ENCODE data around the gene HLA-DOB. TPM values are rescaled to one million over a fixed set of nuclear protein-coding genes. Genes with fewer than 3 reads are reported as not detected.
A peak's percentile ranks its signal among the peaks of the same experiment; 100 is the strongest.
"Not testable (repeated sequence)": the region's sequence is repeated elsewhere in the genome, so short reads cannot be mapped to it uniquely, and the experiment has no call there.

HLA-DOB gene
- total and polyA plus RNA-seq, 10 donors = 30.7 to 179 (median 48.2) TPM

DNA sequence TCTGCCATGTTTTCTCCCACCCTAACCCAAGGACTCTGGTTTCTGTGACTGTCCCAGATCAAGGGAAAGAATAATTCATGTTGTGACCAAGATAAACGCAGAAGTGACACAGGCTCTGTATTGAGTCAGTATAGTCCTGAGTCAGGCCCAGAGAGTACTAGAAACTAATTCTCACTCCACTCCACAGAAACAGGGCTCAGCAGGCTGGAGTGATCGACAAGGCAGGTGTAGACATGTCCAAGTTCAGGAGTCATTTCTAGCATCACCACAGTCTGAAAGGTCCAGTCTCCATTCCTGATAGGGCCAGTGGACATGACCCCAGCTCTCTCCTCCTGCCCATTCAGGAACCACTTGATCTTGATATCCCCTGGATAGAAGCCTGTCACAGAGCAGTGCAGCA is 2.7 kb downstream of the HLA-DOB start:
- intact Hi-C loops (cut with DNase I; ENCODE audit: low total_unique reads) = no loop called here
- Histone ChIP-seq H3K4me3 (peak overlapping the region in 1 of 8 donors; percentile 71), H3K27ac (peak overlapping the region in 7 of 8 donors; percentile 17 to 94 (median 85)), H3K9me3 (no peaks in the 10 kb centered on the region), H3K4me1 (peaks cover 0 to 59% (median 14%) of the 10 kb centered on the region in 6 donors), H3K36me3 (peaks cover 0 to 26% (median 4%) of the 10 kb centered on the region in 6 donors), H3K27me3 (replicated peaks in 1 of 7) (no peaks in the 10 kb centered on the region)
- TF ChIP-seq, protein P1, sequence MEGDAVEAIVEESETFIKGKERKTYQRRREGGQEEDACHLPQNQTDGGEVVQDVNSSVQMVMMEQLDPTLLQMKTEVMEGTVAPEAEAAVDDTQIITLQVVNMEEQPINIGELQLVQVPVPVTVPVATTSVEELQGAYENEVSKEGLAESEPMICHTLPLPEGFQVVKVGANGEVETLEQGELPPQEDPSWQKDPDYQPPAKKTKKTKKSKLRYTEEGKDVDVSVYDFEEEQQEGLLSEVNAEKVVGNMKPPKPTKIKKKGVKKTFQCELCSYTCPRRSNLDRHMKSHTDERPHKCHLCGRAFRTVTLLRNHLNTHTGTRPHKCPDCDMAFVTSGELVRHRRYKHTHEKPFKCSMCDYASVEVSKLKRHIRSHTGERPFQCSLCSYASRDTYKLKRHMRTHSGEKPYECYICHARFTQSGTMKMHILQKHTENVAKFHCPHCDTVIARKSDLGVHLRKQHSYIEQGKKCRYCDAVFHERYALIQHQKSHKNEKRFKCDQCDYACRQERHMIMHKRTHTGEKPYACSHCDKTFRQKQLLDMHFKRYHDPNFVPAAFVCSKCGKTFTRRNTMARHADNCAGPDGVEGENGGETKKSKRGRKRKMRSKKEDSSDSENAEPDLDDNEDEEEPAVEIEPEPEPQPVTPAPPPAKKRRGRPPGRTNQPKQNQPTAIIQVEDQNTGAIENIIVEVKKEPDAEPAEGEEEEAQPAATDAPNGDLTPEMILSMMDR (IDR thresholded peaks at IDR 0.05 in 8 of 11, conservative IDR thresholded peaks at IDR 0.05 in 3 of 11) = no peak
- TF ChIP-seq POLR2AphosphoS5 (IDR thresholded peaks at IDR 0.05) (no peak), POLR2A (IDR thresholded peaks at IDR 0.05) (no peak)
- no peak for DNase-seq
- WGBS, 5 donors = 70 to 91% (median 85%) methylated on average over 2 of the region's 2 CpGs

GRCh38 chr6:32809171-32809570 is 7.6 kb downstream of the HLA-DOB start:
- H3K27me3 ChIP-seq (replicated peaks in 1 of 7) = peaks cover 0 to 4% (median 0%) of the 10 kb centered on the region in 7 donors
- DNase-seq = no peak
- WGBS, 5 donors = 0 to 63% (median 31%) methylated on average over 1 of the region's 1 CpG
- H3K4me3 ChIP-seq = no peak overlapping the region
- H3K36me3 ChIP-seq = peaks cover 0 to 37% (median 3%) of the 10 kb centered on the region in 6 donors
- TF ChIP-seq POLR2AphosphoS5 (IDR thresholded peaks at IDR 0.05) = no peak
- TF ChIP-seq, protein P1 (IDR thresholded peaks at IDR 0.05 in 8 of 11, conservative IDR thresholded peaks at IDR 0.05 in 3 of 11) = no peak
- TF ChIP-seq POLR2A (IDR thresholded peaks at IDR 0.05) = no peak
- H3K9me3 ChIP-seq = no peaks in the 10 kb centered on the region
- intact Hi-C loops (cut with DNase I; ENCODE audit: low total_unique reads) = no loop called here
- no peak overlapping the region for H3K27ac ChIP-seq
- H3K4me1 ChIP-seq = peaks cover 0 to 20% (median 4%) of the 10 kb centered on the region in 6 donors

GRCh38 chr6:32807020-32807580 is 9.7 kb downstream of the HLA-DOB start:
- DNase-seq = no peak
- Histone ChIP-seq H3K36me3 (peaks cover 0 to 16% (median 0%) of the 10 kb centered on the region in 6 donors), H3K4me1 (no peaks in the 10 kb centered on the region), H3K4me3 (no peak overlapping the region), H3K27ac (peak overlapping the region in 1 of 8 donors; percentile 46), H3K9me3 (no peaks in the 10 kb centered on the region), H3K27me3 (replicated peaks in 1 of 7) (peaks cover 0 to 4% (median 0%) of the 10 kb centered on the region in 7 donors)
- WGBS, 5 donors = 72 to 79% (median 78%) methylated on average over 5 of the region's 5 CpGs
- intact Hi-C loops (cut with DNase I; ENCODE audit: low total_unique reads) = no loop called here
- TF ChIP-seq, protein P1 (IDR thresholded peaks at IDR 0.05 in 8 of 11, conservative IDR thresholded peaks at IDR 0.05 in 3 of 11) = no peak
- peak in 1 of 3 donors; percentile 15 for TF ChIP-seq POLR2AphosphoS5 (IDR thresholded peaks at IDR 0.05)

GRCh38 chr6:32805404-32805803 is 11.4 kb downstream of the HLA-DOB start:
- intact Hi-C loops (cut with DNase I; ENCODE audit: low total_unique reads); H3K4me1 ChIP-seq; DNase-seq; H3K27me3 ChIP-seq (replicated peaks in 1 of 7); H3K27ac ChIP-seq; H3K9me3 ChIP-seq; H3K4me3 ChIP-seq: not testable (repeated sequence)
- H3K36me3 ChIP-seq = peaks cover 0 to 15% (median 0%) of the 10 kb centered on the region in 6 donors

Measured in spleen (tissue), 11 donors.